ENCODE measurements around the gene PPIL6.

The PPIL6 gene

GRCh38 chr6:109372130-109372529, 68.3 kb downstream of the PPIL6 start:
- no peak overlapping the region for H3K4me3 ChIP-seq (ENCODE audit: low read depth, low read length)
- H3K4me2 ChIP-seq (ENCODE audit: low read length), result no peak overlapping the region
- H3K27ac ChIP-seq (ENCODE audit: low read depth, low read length), result no peak overlapping the region
- H3K4me1 ChIP-seq (ENCODE audit: control insufficient read depth in 1 of 2, insufficient read depth in 2 of 2, low read length in 2 of 2), result no peaks in the 10 kb centered on the region
- no CpG with 5 or more reads among the region's 2 CpGs for WGBS (ENCODE audit: extremely low coverage, insufficient coverage, insufficient read length)
- no peak overlapping the region for H3K4ac ChIP-seq (ENCODE audit: low read depth, low read length)
- no peak overlapping the region for H2BK12ac ChIP-seq (ENCODE audit: low read length)
- H2AFZ ChIP-seq (ENCODE audit: insufficient read depth, low read length, poor library complexity), result no peak overlapping the region
- H3K14ac ChIP-seq (ENCODE audit: low read length), result no peak overlapping the region
- H3K18ac ChIP-seq (ENCODE audit: low read length), result no peak overlapping the region
- H4K8ac ChIP-seq (ENCODE audit: low read depth, low read length), result no peak overlapping the region
- H4K91ac ChIP-seq (ENCODE audit: low read depth, low read length), result no peak overlapping the region
- no peak overlapping the region for H2BK5ac ChIP-seq (ENCODE audit: low read depth, low read length, poor library complexity)
- no peak overlapping the region for H2AK5ac ChIP-seq (ENCODE audit: low read length)
- no peaks in the 10 kb centered on the region for H3K9me3 ChIP-seq (ENCODE audit: insufficient read depth, low read depth, low read length)
- H3K27me3 ChIP-seq (ENCODE audit: insufficient read depth, low read length), result no peaks in the 10 kb centered on the region
- H3K36me3 ChIP-seq (ENCODE audit: control insufficient read depth in 1 of 2, insufficient read depth in 2 of 2, low read length in 2 of 2), result peaks cover 11 to 28% of the 10 kb centered on the region in 2 experiments
- no peak overlapping the region for H3K9ac ChIP-seq (ENCODE audit: low read length)
- no peaks in the 10 kb centered on the region for H3K79me1 ChIP-seq (ENCODE audit: low read length)
- H2BK120ac ChIP-seq (ENCODE audit: insufficient read depth, low read length, poor library complexity), result no peak overlapping the region
- H4K12ac ChIP-seq (ENCODE audit: low read depth, low read length), result no peak overlapping the region
- no peak overlapping the region for H3K23ac ChIP-seq (ENCODE audit: low read length)
- no peaks in the 10 kb centered on the region for H3K79me2 ChIP-seq (ENCODE audit: control insufficient read depth, insufficient read depth, low read length, poor library complexity)
- no peak for DNase-seq

GRCh38 chr6:109370792-109371191, 69.6 kb downstream of the PPIL6 start:
- H3K79me1 ChIP-seq (ENCODE audit: low read length), result no peaks in the 10 kb centered on the region

GRCh38 chr6:109370336-109370735, 70.1 kb downstream of the PPIL6 start:
- Histone ChIP-seq H3K79me2 (ENCODE audit: control insufficient read depth, insufficient read depth, low read length, poor library complexity) (no peaks in the 10 kb centered on the region), H3K27ac (ENCODE audit: low read depth, low read length) (no peak overlapping the region), H2AFZ (ENCODE audit: insufficient read depth, low read length, poor library complexity) (no peak overlapping the region), H4K8ac (ENCODE audit: low read depth, low read length) (no peak overlapping the region), H4K12ac (ENCODE audit: low read depth, low read length) (no peak overlapping the region), H3K18ac (ENCODE audit: low read length) (no peak overlapping the region), H3K9me3 (ENCODE audit: insufficient read depth, low read depth, low read length) (no peaks in the 10 kb centered on the region), H2AK5ac (ENCODE audit: low read length) (no peak overlapping the region), H3K9ac (ENCODE audit: low read length) (no peak overlapping the region), H3K4me3 (ENCODE audit: low read depth, low read length) (no peak overlapping the region), H3K36me3 (ENCODE audit: control insufficient read depth in 1 of 2, insufficient read depth in 2 of 2, low read length in 2 of 2) (peaks cover 7 to 20% of the 10 kb centered on the region in 2 experiments), H2BK120ac (ENCODE audit: insufficient read depth, low read length, poor library complexity) (no peak overlapping the region), H3K4ac (ENCODE audit: low read depth, low read length) (no peak overlapping the region), H2BK5ac (ENCODE audit: low read depth, low read length, poor library complexity) (no peak overlapping the region), H4K91ac (ENCODE audit: low read depth, low read length) (no peak overlapping the region), H2BK12ac (ENCODE audit: low read length) (no peak overlapping the region), H3K4me1 (ENCODE audit: control insufficient read depth in 1 of 2, insufficient read depth in 2 of 2, low read length in 2 of 2) (no peaks in the 10 kb centered on the region), H3K14ac (ENCODE audit: low read length) (no peak overlapping the region), H3K27me3 (ENCODE audit: insufficient read depth, low read length) (no peaks in the 10 kb centered on the region), H3K79me1 (ENCODE audit: low read length) (no peaks in the 10 kb centered on the region), H3K4me2 (ENCODE audit: low read length) (no peak overlapping the region), H3K23ac (ENCODE audit: low read length) (no peak overlapping the region)
- no CpG with 5 or more reads among the region's 1 CpG for WGBS (ENCODE audit: extremely low coverage, insufficient coverage, insufficient read length)
- no peak for DNase-seq

More at GRCh38 chr6:109370792-109371191, 69.6 kb downstream of the PPIL6 start:
- Histone ChIP-seq H2BK5ac (ENCODE audit: low read depth, low read length, poor library complexity) (no peak overlapping the region), H4K91ac (ENCODE audit: low read depth, low read length) (no peak overlapping the region), H2AFZ (ENCODE audit: insufficient read depth, low read length, poor library complexity) (no peak overlapping the region), H3K23ac (ENCODE audit: low read length) (no peak overlapping the region), H2BK120ac (ENCODE audit: insufficient read depth, low read length, poor library complexity) (no peak overlapping the region), H3K36me3 (ENCODE audit: control insufficient read depth in 1 of 2, insufficient read depth in 2 of 2, low read length in 2 of 2) (peaks cover 8 to 20% of the 10 kb centered on the region in 2 experiments), H4K8ac (ENCODE audit: low read depth, low read length) (no peak overlapping the region), H3K9me3 (ENCODE audit: insufficient read depth, low read depth, low read length) (no peaks in the 10 kb centered on the region), H3K4me2 (ENCODE audit: low read length) (no peak overlapping the region), H3K27ac (ENCODE audit: low read depth, low read length) (no peak overlapping the region), H3K18ac (ENCODE audit: low read length) (no peak overlapping the region), H4K12ac (ENCODE audit: low read depth, low read length) (no peak overlapping the region), H3K79me2 (ENCODE audit: control insufficient read depth, insufficient read depth, low read length, poor library complexity) (no peaks in the 10 kb centered on the region), H3K4ac (ENCODE audit: low read depth, low read length) (no peak overlapping the region), H2BK12ac (ENCODE audit: low read length) (no peak overlapping the region), H2AK5ac (ENCODE audit: low read length) (no peak overlapping the region), H3K27me3 (ENCODE audit: insufficient read depth, low read length) (no peaks in the 10 kb centered on the region), H3K14ac (ENCODE audit: low read length) (no peak overlapping the region), H3K4me1 (ENCODE audit: control insufficient read depth in 1 of 2, insufficient read depth in 2 of 2, low read length in 2 of 2) (no peaks in the 10 kb centered on the region), H3K9ac (ENCODE audit: low read length) (no peak overlapping the region), H3K4me3 (ENCODE audit: low read depth, low read length) (no peak overlapping the region)
- no peak for DNase-seq
- no CpG with 5 or more reads among the region's 3 CpGs for WGBS (ENCODE audit: extremely low coverage, insufficient coverage, insufficient read length)

- no peak overlapping the region for H3K4ac ChIP-seq (ENCODE audit: low read depth, low read length)
- no peak overlapping the region for H2AFZ ChIP-seq (ENCODE audit: insufficient read depth, low read length, poor library complexity)
- H3K14ac ChIP-seq (ENCODE audit: low read length), result no peak overlapping the region
- peaks cover 5 to 18% of the 10 kb centered on the region in 2 experiments for H3K36me3 ChIP-seq (ENCODE audit: control insufficient read depth in 1 of 2, insufficient read depth in 2 of 2, low read length in 2 of 2)
- no peak overlapping the region for H3K18ac ChIP-seq (ENCODE audit: low read length)
- H3K23ac ChIP-seq (ENCODE audit: low read length), result no peak overlapping the region
- H2BK12ac ChIP-seq (ENCODE audit: low read length), result no peak overlapping the region
- no peak overlapping the region for H3K27ac ChIP-seq (ENCODE audit: low read depth, low read length)
- no peak overlapping the region for H3K4me3 ChIP-seq (ENCODE audit: low read depth, low read length)
- WGBS (ENCODE audit: extremely low coverage, insufficient coverage, insufficient read length), result no CpG with 5 or more reads among the region's 4 CpGs
- H3K4me2 ChIP-seq (ENCODE audit: low read length), result no peak overlapping the region
- no peaks in the 10 kb centered on the region for H3K4me1 ChIP-seq (ENCODE audit: control insufficient read depth in 1 of 2, insufficient read depth in 2 of 2, low read length in 2 of 2)
- H4K91ac ChIP-seq (ENCODE audit: low read depth, low read length), result no peak overlapping the region
- H2AK5ac ChIP-seq (ENCODE audit: low read length), result no peak overlapping the region
- no peaks in the 10 kb centered on the region for H3K79me1 ChIP-seq (ENCODE audit: low read length)
- no peak for DNase-seq
- no peaks in the 10 kb centered on the region for H3K9me3 ChIP-seq (ENCODE audit: insufficient read depth, low read depth, low read length)
- no peak overlapping the region for H4K8ac ChIP-seq (ENCODE audit: low read depth, low read length)
- no peaks in the 10 kb centered on the region for H3K27me3 ChIP-seq (ENCODE audit: insufficient read depth, low read length)
- H3K79me2 ChIP-seq (ENCODE audit: control insufficient read depth, insufficient read depth, low read length, poor library complexity), result no peaks in the 10 kb centered on the region
- no peak overlapping the region for H2BK120ac ChIP-seq (ENCODE audit: insufficient read depth, low read length, poor library complexity)
- H2BK5ac ChIP-seq (ENCODE audit: low read depth, low read length, poor library complexity), result no peak overlapping the region
- H4K12ac ChIP-seq (ENCODE audit: low read depth, low read length), result no peak overlapping the region
- H3K9ac ChIP-seq (ENCODE audit: low read length), result no peak overlapping the region
Observed at GRCh38 chr6:109369728-109370127, 70.7 kb downstream of the PPIL6 start.
